ENCODE data around the gene SPOCK3. TPM values are rescaled to one million over a fixed set of nuclear protein-coding genes. Genes with fewer than 3 reads are reported as not detected.

Gene SPOCK3
- total and polyA plus RNA-seq, 2 donors (not counting 3 experiments of a cell fraction or from before 2014, with no cell fraction given): 0.10 TPM; not detected in 1

DNA sequence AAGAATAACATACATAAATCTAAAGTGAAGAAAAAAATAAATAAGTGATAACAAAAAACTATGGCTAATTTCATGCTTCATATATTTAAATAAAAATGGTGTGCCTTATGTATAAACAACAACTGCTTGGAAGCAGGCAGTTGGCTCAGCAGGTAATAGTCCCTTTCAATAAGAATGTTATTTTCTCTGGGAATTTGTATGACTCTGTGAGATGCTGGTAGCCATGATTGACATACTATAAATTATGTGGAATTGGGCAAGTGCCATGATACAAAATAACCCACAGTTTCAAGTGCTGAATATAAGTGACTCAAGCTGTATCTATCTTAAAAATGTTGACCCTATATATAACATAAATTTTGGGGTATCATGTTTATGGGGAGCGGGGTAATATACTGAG, 546.5 kb downstream of the SPOCK3 start:
- Histone ChIP-seq H3K4me2 (ENCODE audit: insufficient read depth, low read length) (no peak overlapping the region), H3K9me1 (replicated peaks; ENCODE audit: control insufficient read depth, extremely low read depth, insufficient read depth, low read length) (no peaks in the 10 kb centered on the region), H2AFZ (ENCODE audit: low read depth, low read length) (no peak overlapping the region), H3K27ac (ENCODE audit: insufficient read depth, low read depth, low read length) (no peak overlapping the region), H3K79me2 (ENCODE audit: control insufficient read depth, insufficient read depth, low read length) (no peaks in the 10 kb centered on the region), H3K36me3 (ENCODE audit: control insufficient read depth in 2 of 2, extremely low read depth in 1 of 2, insufficient read depth in 2 of 2, low read length in 2 of 2) (no peaks in the 10 kb centered on the region), H3K4me3 (replicated peaks in 1 of 3; ENCODE audit: insufficient read depth in 1 of 3, low read depth in 1 of 3, low read length in 3 of 3) (no peak overlapping the region), H3K9ac (replicated peaks; ENCODE audit: extremely low read depth, insufficient read depth, low read length) (no peak overlapping the region), H4K20me1 (replicated peaks; ENCODE audit: control insufficient read depth, extremely low read depth, insufficient read depth, low read length) (no peaks in the 10 kb centered on the region), H3K27me3 (ENCODE audit: control insufficient read depth in 2 of 2, insufficient read depth in 2 of 2, low read length in 2 of 2) (no peaks in the 10 kb centered on the region), H3K4me1 (ENCODE audit: control insufficient read depth, extremely low read depth, insufficient read depth, low read length) (no peaks in the 10 kb centered on the region), H3K9me3 (replicated peaks; ENCODE audit: control insufficient read depth, insufficient read depth, low read length) (peaks cover 2% of the 10 kb centered on the region)
- FAIRE-seq: no peak
- ChIA-PET CTCF (no interaction called here), POLR2A (no interaction called here)
- intact Hi-C loops (cut with micrococcal nuclease): no loop called here
- TF ChIP-seq POLR2AphosphoS5 (IDR thresholded peaks at IDR 0.05; ENCODE audit: insufficient read depth, low read depth, low read length): no peak
- no peak for TF ChIP-seq EZH2 (IDR thresholded peaks at IDR 0.05; ENCODE audit: borderline replicate concordance, low read depth, low read length, severe bottlenecking)
- no peak for TF ChIP-seq GATA2 (IDR thresholded peaks at IDR 0.05; ENCODE audit: insufficient read depth, insufficient read length, low read depth, low read length)
- TF ChIP-seq JUN (IDR thresholded peaks at IDR 0.05; ENCODE audit: borderline replicate concordance, insufficient read depth, insufficient read length, low read depth): no peak
- TF ChIP-seq MYC (IDR thresholded peaks at IDR 0.05; ENCODE audit: low read depth, low read length): no peak
- TF ChIP-seq, protein P1, sequence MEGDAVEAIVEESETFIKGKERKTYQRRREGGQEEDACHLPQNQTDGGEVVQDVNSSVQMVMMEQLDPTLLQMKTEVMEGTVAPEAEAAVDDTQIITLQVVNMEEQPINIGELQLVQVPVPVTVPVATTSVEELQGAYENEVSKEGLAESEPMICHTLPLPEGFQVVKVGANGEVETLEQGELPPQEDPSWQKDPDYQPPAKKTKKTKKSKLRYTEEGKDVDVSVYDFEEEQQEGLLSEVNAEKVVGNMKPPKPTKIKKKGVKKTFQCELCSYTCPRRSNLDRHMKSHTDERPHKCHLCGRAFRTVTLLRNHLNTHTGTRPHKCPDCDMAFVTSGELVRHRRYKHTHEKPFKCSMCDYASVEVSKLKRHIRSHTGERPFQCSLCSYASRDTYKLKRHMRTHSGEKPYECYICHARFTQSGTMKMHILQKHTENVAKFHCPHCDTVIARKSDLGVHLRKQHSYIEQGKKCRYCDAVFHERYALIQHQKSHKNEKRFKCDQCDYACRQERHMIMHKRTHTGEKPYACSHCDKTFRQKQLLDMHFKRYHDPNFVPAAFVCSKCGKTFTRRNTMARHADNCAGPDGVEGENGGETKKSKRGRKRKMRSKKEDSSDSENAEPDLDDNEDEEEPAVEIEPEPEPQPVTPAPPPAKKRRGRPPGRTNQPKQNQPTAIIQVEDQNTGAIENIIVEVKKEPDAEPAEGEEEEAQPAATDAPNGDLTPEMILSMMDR (IDR thresholded peaks at IDR 0.05; ENCODE audit: extremely low read depth in 1 of 2, insufficient read depth in 1 of 2, low read depth in 1 of 2, low read length in 2 of 2): no peak
- TF ChIP-seq FOS (IDR thresholded peaks at IDR 0.05; ENCODE audit: borderline replicate concordance, insufficient read depth, low read length): no peak
- no peak for TF ChIP-seq POLR2A (IDR thresholded peaks at IDR 0.05; ENCODE audit: low read depth, low read length)
- TF ChIP-seq, protein P2, sequence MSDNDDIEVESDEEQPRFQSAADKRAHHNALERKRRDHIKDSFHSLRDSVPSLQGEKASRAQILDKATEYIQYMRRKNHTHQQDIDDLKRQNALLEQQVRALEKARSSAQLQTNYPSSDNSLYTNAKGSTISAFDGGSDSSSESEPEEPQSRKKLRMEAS (IDR thresholded peaks at IDR 0.05; ENCODE audit: insufficient read depth, insufficient read length): no peak
- BruUV-seq (replicated peaks): no TSS peak
- dilution Hi-C loops (cut with MboI; ENCODE audit: extremely low pct_ligation_motif_present, low sequenced_read_pairs): no loop called here
- no peak for DNase-seq (ENCODE audit: low read depth, low spot score)

Small RNAs within 50 kb of the gene (small RNA-seq; reads per million reads assigned to genes)
- gene RNA5SP171 (ENCODE audit: insufficient read depth, insufficient read length, low read depth, low replicate concordance): not detected
